A549 (cell line): ENCODE results near the gene FBXW12.
"Not testable (repeated sequence)": the region's sequence is repeated elsewhere in the genome, so short reads cannot be mapped to it uniquely, and the experiment has no call there.

Experiments used
- BCL3 ChIP-seq: fragments of >200 bp; sonication (Bioruptor Twin); formaldehyde crosslinking; IDR thresholded peaks from 3 replicates; pipeline ENCODE4 v1.6.1; 2016
- BHLHE40 ChIP-seq: IDR thresholded peaks from 2 replicates; pipeline ENCODE4 v1.6.1; 2012; ENCODE audit warnings: low read depth, low read length, inconsistent platforms
- CHD2 ChIP-seq: fragments of 150-350 bp; IDR thresholded peaks from 2 replicates; pipeline ENCODE4 v1.6.1; 2014; ENCODE audit warnings: low read length; ENCODE audit not compliant: partially characterized antibody
- CTCF ChIP-seq: fragments of >200 bp; sonication (Bioruptor Twin); formaldehyde crosslinking; IDR thresholded peaks from 3 replicates; pipeline ENCODE4 v1.5.1; 2016
- FOXS1 ChIP-seq: fragments of 250-450 bp; sonication (Bioruptor Pico); IDR thresholded peaks from 2 replicates; pipeline ENCODE4 v1.5.0; 2020; ENCODE audit warnings: mild to moderate bottlenecking, moderate library complexity
- HDAC2 ChIP-seq: fragments of 200-600 bp; sonication (generic); IDR thresholded peaks from 2 replicates; pipeline ENCODE4 v1.6.1; 2016
- JUNB ChIP-seq: fragments of >200 bp; sonication (Bioruptor Twin); formaldehyde crosslinking; IDR thresholded peaks from 2 replicates; pipeline ENCODE4 v1.6.1; 2016
- NFE2L2 ChIP-seq: fragments of 150-350 bp; conservative IDR thresholded peaks from 2 replicates; pipeline ENCODE4 v1.6.1; 2014; ENCODE audit warnings: low read length
- POLR2A ChIP-seq: IDR thresholded peaks from 2 replicates; pipeline ENCODE4 v1.6.1; 2012; ENCODE audit warnings: mild to moderate bottlenecking, low read length
- SMC3 ChIP-seq: fragments of >200 bp; sonication (Bioruptor Twin); formaldehyde crosslinking; IDR thresholded peaks from 3 replicates; pipeline ENCODE4 v1.6.1; 2018; ENCODE audit warnings: inconsistent platforms
- USF2 ChIP-seq: fragments of 450-650 bp; IDR thresholded peaks from 2 replicates; pipeline ENCODE4 v1.6.1; 2014; ENCODE audit warnings: antibody characterized with exemption

DNA sequence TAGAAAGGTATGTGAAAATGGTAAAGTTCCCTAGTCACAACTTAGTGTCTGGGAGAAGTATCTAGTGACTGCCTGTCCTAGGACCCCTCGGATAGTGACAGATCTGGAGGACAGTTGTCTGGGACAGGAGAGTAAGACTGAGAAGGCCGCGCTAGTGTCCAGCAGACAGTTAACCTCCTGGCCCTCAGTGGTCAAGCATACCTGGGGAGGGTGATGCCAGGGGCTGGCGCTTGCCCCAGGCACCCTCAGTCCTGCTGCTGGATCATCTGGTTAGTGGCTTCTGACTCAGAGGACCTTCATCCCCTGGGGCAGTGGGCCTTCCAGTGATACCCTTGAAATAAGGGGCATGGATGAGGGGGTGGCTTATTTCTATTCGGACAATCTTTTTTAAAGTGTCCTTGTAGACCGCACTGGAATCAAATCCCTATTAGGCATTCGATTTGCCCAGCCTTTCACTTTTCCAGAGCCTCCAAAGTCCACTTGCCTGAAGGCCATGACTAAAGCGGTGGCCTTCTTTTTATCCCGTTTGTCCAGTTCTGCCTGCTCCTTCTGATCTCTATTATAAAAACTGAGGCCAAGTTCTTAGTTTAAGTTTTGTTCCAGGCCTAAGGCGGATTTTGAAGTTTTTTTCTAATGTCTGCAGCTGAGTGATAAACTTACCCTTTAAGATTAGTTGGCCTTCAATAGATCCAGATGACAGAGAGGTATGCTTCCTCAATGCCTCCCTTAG lies 40.1 kb upstream of the FBXW12 start:
- not testable (repeated sequence) for TF ChIP-seq CTCF; POLR2A; HDAC2; NFE2L2; BHLHE40; USF2; BCL3; JUNB; CHD2; SMC3; FOXS1 (CRISPR knock-in tag)
